AG09319 (cell line): ENCODE results near the gene ZNF407.

ENCODE experiments used
- DNase-seq: peaks from one replicate; pipeline ENCODE4 v3.0.0-alpha.2; 2010; ENCODE audit warnings: low read depth; ENCODE audit errors: extremely low read depth
- CTCF ChIP-seq: IDR thresholded peaks from 2 replicates; pipeline ENCODE4 v1.5.1; 2011; ENCODE audit warnings: low read depth, mild to moderate bottlenecking, inconsistent platforms, low read length, moderate library complexity

Gene ZNF407

GRCh38 chr18:74820160-74820780 lies 222.6 kb downstream of the ZNF407 start:
- TF ChIP-seq CTCF: no peak
- DNase-seq: no peak

- DNase-seq: no peak
- TF ChIP-seq CTCF: no peak
Measured at GRCh38 chr18:74825460-74825859, 227.8 kb downstream of the ZNF407 start.

GRCh38 chr18:74826572-74826971 lies 228.9 kb downstream of the ZNF407 start:
- no peak for DNase-seq
- no peak for TF ChIP-seq CTCF

GRCh38 chr18:74828200-74828599 lies 230.5 kb downstream of the ZNF407 start:
- no peak for TF ChIP-seq CTCF
- DNase-seq: no peak

- no peak for DNase-seq
- TF ChIP-seq CTCF: no peak
Measured at GRCh38 chr18:74831571-74832250, 234.0 kb downstream of the ZNF407 start.

- TF ChIP-seq CTCF: no peak
- DNase-seq: no peak
Measured at GRCh38 chr18:74832381-74832780, 234.7 kb downstream of the ZNF407 start.

- TF ChIP-seq CTCF: no peak
- no peak for DNase-seq
Measured at GRCh38 chr18:74832999-74833398, 235.3 kb downstream of the ZNF407 start.
